Upper lobe of right lung (tissue), 1 donor: ENCODE data around the gene EPB41L3. TPM values are rescaled to one million over a fixed set of nuclear protein-coding genes. Genes with fewer than 3 reads are reported as not detected.

ENCODE experiments used
- ATAC-seq: fragments of 200-7000 bp; cut with Tn5 transposase; one replicate; pipeline ENCODE4 v1.9.1; 2020; ENCODE audit warnings: mild to moderate bottlenecking, moderate library complexity
- DNase-seq: peaks from one replicate; pipeline ENCODE4 v3.0.0-alpha.2; 2020
- H3K27ac ChIP-seq: fragments of 200-600 bp; one replicate; pipeline ENCODE4 v1.8.0; 2022
- H3K27me3 ChIP-seq: fragments of 200-600 bp; one replicate; pipeline ENCODE4 v1.8.0; 2022; ENCODE audit warnings: mild to moderate bottlenecking
- H3K36me3 ChIP-seq: fragments of 200-600 bp; one replicate; pipeline ENCODE4 v1.8.0; 2022
- H3K4me1 ChIP-seq: fragments of 200-600 bp; one replicate; pipeline ENCODE4 v1.8.0; 2022
- H3K4me3 ChIP-seq: fragments of 200-600 bp; one replicate; pipeline ENCODE4 v1.8.0; 2022; ENCODE audit warnings: mild to moderate bottlenecking
- H3K9me3 ChIP-seq: fragments of 200-600 bp; one replicate; pipeline ENCODE4 v1.8.0; 2022
- intact Hi-C: fragments of 100-400 bp; cut with DNase I; formaldehyde crosslinking; loops from one replicate; pipeline ENCODE4 v1.11.0; 2022
- long read RNA-seq: library from polyadenylated mRNA; unstranded; transcript quantifications from one replicate; pipeline ENCODE4 v2.0.0, GENCODE V29; 2021
- total RNA-seq: library from RNA; stranded (reverse); fragmentation: NEBNext Ultra II Directional; extraction: Animal tissue kit (Norgen Biotek cat#: 25700); gene quantifications from one replicate; pipeline ENCODE4 v1.2.1, GENCODE V29; 2021
- TF ChIP-seq, protein P1 (sequence below): fragments of 200-600 bp; IDR thresholded peaks from one replicate; pipeline ENCODE4 v1.8.0; 2022; ENCODE audit warnings: antibody characterized with exemption
- donor health status: DM: no; HTN: yes; CAD: no; lungs with severe emphysema.

The EPB41L3 gene
- total RNA-seq, result 68.9 TPM
- long read RNA-seq, transcript EPB41L3-204 (20 exons, 3,370 nt), result major isoform, 27 of 110 reads
- long read RNA-seq, partial matches to known transcripts, result 16 of 110 reads
- long read RNA-seq, other reads (novel, unspliced or antisense), result 67 of 110 reads

DNA sequence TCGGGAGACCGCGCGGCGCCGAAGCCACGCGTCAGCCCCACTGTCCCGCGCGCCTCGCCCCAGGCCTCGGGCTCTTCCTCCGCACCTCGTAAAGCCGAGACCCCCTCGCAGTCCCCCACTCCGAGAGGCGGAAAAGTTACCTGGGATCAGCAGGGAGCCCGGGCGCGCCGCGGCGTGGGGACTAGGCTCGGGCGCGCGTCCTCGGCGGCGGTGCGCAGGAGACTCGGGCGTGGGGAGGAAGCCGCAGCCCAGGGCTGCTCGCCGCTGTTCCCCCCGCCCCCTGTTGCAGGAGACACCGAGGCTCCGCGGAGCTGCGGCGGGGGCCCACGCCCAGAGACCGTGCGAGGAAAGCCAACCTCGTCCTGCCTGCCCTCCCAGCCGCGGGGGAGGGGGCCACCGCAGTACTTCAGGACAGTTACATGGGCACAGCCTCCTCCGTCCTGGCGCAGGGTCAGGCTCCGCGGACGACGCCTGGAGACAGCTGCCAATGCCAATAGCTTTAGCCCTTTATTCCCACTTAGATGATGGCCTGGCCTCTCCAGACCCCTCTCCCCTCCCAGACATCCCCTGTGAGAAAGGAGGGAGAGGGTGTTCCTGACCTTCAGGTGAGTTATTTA, at the start of gene EPB41L3:
Gene EPB41L3 (minus strand): TSS at position 225 of the 617 bp plus-strand sequence. CDS start 54,814 bp downstream, outside the sequence.
- TF ChIP-seq, protein P1, sequence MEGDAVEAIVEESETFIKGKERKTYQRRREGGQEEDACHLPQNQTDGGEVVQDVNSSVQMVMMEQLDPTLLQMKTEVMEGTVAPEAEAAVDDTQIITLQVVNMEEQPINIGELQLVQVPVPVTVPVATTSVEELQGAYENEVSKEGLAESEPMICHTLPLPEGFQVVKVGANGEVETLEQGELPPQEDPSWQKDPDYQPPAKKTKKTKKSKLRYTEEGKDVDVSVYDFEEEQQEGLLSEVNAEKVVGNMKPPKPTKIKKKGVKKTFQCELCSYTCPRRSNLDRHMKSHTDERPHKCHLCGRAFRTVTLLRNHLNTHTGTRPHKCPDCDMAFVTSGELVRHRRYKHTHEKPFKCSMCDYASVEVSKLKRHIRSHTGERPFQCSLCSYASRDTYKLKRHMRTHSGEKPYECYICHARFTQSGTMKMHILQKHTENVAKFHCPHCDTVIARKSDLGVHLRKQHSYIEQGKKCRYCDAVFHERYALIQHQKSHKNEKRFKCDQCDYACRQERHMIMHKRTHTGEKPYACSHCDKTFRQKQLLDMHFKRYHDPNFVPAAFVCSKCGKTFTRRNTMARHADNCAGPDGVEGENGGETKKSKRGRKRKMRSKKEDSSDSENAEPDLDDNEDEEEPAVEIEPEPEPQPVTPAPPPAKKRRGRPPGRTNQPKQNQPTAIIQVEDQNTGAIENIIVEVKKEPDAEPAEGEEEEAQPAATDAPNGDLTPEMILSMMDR, result no peak
- H3K4me3 ChIP-seq, result peak within 1 kb of the TSS; percentile 55
- H3K27ac ChIP-seq, result peak within 1 kb of the TSS; percentile 48
- DNase-seq (peak; percentile 78), ATAC-seq (peak; percentile 86)
- no peaks in the 10 kb centered on the region for H3K27me3 ChIP-seq
- intact Hi-C loops, result no loop called here
- H3K36me3 ChIP-seq, result no peaks in the 10 kb centered on the region
- no peaks in the 10 kb centered on the region for H3K9me3 ChIP-seq
- peaks cover 6% of the 10 kb centered on the region for H3K4me1 ChIP-seq

DNA sequence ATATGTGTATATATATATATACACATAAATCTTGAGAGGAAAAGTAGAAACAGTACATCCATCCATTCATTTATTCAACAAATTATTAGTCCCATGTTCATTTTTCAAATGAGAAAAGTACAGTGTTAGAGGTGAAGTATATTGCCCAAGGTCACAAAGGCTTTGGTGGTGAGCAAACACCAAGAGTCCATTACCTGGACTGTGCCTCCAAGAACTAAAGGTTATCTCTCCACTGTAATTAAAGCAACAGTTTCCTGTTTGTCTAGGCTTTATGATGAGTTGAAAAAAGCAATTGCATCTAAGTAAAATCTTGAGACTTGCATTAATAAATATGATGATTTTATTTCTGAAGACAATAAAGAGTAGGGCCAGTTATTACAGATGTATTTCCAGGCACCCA, 44.7 kb upstream of the EPB41L3 start:
- H3K4me1 ChIP-seq, result no peaks in the 10 kb centered on the region
- H3K27ac ChIP-seq, result no peak overlapping the region
- H3K36me3 ChIP-seq, result no peaks in the 10 kb centered on the region
- no peak for DNase-seq
- intact Hi-C loops, result no loop called here
- no peaks in the 10 kb centered on the region for H3K9me3 ChIP-seq
- no peak for ATAC-seq
- TF ChIP-seq, protein P1, result no peak
- no peak overlapping the region for H3K4me3 ChIP-seq
- H3K27me3 ChIP-seq, result no peaks in the 10 kb centered on the region

DNA sequence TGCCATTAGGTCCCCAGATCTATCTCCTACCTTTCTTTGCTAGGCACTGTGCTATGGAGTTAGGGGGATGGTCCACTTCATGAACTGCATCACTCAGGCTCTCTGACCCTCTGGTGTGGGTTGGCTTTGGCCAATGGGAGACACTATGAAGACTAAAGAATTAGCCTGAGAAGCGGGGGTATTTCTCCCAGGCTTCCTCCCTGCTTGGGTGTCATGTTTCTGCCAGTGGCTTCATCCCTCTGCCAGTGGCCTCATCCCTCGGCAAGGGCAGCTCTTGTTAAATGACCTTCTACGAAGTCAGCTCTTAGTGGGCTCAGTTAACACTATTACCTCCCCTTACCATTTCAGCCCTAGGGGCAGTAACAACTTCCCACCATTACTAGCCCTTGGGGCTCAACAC, 41.9 kb upstream of the EPB41L3 start:
- Histone ChIP-seq H3K4me3 (no peak overlapping the region), H3K27me3 (no peaks in the 10 kb centered on the region), H3K27ac (no peak overlapping the region), H3K36me3 (no peaks in the 10 kb centered on the region), H3K9me3 (no peaks in the 10 kb centered on the region), H3K4me1 (peaks cover 9% of the 10 kb centered on the region)
- TF ChIP-seq, protein P1, result no peak
- intact Hi-C loops, result no loop called here
- no peak for ATAC-seq
- DNase-seq, result no peak

DNA sequence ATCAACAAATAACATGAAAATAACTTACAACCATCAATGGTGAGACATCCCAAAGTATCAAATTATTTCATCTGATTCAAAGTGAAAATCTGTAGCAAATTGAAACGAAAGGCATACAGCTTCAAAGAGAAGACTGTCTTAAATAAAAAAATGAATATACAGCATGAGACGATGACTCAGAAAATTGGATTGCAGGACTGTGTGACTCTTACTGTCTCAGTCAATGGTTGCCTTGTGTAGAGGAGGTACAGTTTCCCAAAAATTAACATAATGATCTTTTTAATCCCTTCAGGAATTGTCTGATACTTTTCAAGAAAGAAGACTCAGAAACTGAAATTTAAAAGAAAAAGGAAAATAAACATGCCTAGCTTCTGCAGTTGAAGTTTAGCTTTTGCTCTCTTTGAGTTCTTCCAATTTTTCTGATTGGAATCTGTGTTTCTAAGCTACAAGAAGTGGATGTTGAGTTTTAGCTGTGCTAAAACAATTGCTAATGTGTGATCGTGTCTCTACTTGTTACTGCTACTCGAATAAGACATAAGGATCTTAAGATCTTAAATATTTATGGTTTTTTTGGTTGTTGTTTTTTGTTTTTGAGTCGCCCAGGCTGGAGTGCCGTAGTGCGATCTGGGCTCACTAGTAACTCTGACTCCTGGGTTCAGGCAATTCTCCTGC, 41.1 kb upstream of the EPB41L3 start:
- ATAC-seq, result no peak

DNA sequence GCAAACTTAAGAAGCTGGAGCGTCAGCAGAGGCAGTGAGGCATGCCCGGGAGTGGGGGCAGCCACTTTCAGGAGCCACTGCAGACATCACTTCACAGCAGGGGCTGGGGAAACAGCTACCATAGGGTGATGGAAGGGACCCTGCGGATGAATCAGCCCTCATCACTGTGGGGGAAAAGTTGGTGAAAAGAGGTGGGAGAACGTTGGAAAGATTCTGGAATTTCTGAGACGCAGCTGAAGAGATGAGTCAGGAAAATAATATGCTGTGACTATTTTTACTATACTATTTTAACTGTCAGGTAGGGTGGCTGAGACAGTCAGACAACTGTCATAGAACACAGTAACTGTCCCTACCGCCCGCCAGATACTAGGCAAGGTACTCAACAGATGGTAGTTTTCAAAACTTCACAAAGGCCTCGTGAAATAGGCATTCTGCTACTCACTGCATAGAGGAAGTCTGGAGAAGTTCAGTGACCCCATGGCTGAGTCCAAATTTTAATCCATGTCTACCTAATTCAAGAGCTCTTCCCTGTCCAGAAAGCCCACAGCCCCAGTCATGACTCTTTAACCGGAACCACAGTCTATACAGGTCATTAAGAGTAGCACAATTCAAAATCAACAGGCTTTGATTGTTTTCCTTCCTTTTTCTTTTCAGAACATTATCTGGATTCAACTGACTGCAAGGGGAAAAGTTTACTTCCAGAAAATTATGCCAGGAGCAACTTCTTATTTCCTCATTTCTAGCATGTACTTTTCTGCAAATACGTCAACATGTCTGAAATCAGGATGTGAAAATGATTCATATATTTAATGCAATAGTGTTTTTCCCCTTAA, 39.3 kb upstream of the EPB41L3 start:
- peak overlapping the region; percentile 20 for H3K27ac ChIP-seq
- TF ChIP-seq, protein P1, result no peak
- no peaks in the 10 kb centered on the region for H3K27me3 ChIP-seq
- DNase-seq (no peak), ATAC-seq (peak; percentile 73)
- H3K4me1 ChIP-seq, result peaks cover 9% of the 10 kb centered on the region
- H3K9me3 ChIP-seq, result no peaks in the 10 kb centered on the region
- intact Hi-C loops, result no loop called here
- no peaks in the 10 kb centered on the region for H3K36me3 ChIP-seq
- no peak overlapping the region for H3K4me3 ChIP-seq

More for the DNA sequence above, 41.1 kb upstream of the EPB41L3 start:
- intact Hi-C loops, result no loop called here
- H3K9me3 ChIP-seq, result no peaks in the 10 kb centered on the region
- TF ChIP-seq, protein P1, result no peak
- DNase-seq, result no peak
- H3K27ac ChIP-seq, result no peak overlapping the region
- no peaks in the 10 kb centered on the region for H3K27me3 ChIP-seq
- no peak overlapping the region for H3K4me3 ChIP-seq
- H3K36me3 ChIP-seq, result no peaks in the 10 kb centered on the region
- peaks cover 9% of the 10 kb centered on the region for H3K4me1 ChIP-seq
